HEK293 (cell line): ENCODE results near the gene RRP9.
"Not testable (repeated sequence)": the region's sequence is repeated elsewhere in the genome, so short reads cannot be mapped to it uniquely, and the experiment has no call there.

Experiments used
- CTCF ChIA-PET: fragments of 350-600 bp; formaldehyde crosslinking; extraction: SDS; loops from one replicate; lab custom pipeline; 2021; ENCODE audit warnings: antibody characterized with exemption; lab: Yijun Ruan, JAX
- POLR2A ChIA-PET: fragments of 300-600 bp; formaldehyde crosslinking; extraction: SDS; loops from one replicate; lab custom pipeline; 2020; ENCODE audit warnings: antibody characterized with exemption, inconsistent platforms; lab: Yijun Ruan, JAX
- H3K27ac ChIP-seq: fragments of 200-500 bp; sonication (Bioruptor generic); 2 replicates; pipeline ENCODE4 v1.5.1; 2014; ENCODE audit warnings: low read depth, low read length, control low read depth, inconsistent platforms; ENCODE audit errors: extremely low read depth
- H3K36me3 ChIP-seq, 2 experiments: fragments of 200-500 bp in 1 of 2; sonication (Bioruptor generic) in 1 of 2; 1 replicate in 1 of 2; 2 replicates in 1 of 2; pipeline ENCODE4 v1.5.1; 2014 to 2017; ENCODE audit warnings: inconsistent platforms in 2 of 2, low read length in 2 of 2; ENCODE audit not compliant: control insufficient read depth in 2 of 2, insufficient read depth in 1 of 2
- H3K4me1 ChIP-seq: fragments of 200-500 bp; sonication (Bioruptor generic); 2 replicates; pipeline ENCODE4 v1.5.1; 2014; ENCODE audit warnings: mild to moderate bottlenecking, low read length, inconsistent platforms; ENCODE audit not compliant: control insufficient read depth, insufficient read depth
- H3K4me3 ChIP-seq: 2 replicates; pipeline ENCODE4 v1.5.1; 2011; ENCODE audit warnings: low read depth, mild to moderate bottlenecking, control low read depth, low read length, moderate library complexity
- H3K9me3 ChIP-seq: fragments of 200-500 bp; sonication (Bioruptor generic); 2 replicates; pipeline ENCODE4 v1.5.1; 2014; ENCODE audit warnings: low read depth, low read length, inconsistent platforms; ENCODE audit not compliant: control insufficient read depth, insufficient read depth
- EGR2 ChIP-seq: fragments of 450-650 bp; formaldehyde crosslinking; IDR thresholded peaks from 2 replicates; pipeline ENCODE4 v1.5.1; 2016; ENCODE audit warnings: low read depth, missing biosample characterization, missing genetic modification characterization
- KLF1 ChIP-seq: fragments of 450-650 bp; formaldehyde crosslinking; IDR thresholded peaks from 2 replicates; pipeline ENCODE4 v1.5.1; 2016; ENCODE audit warnings: missing biosample characterization, missing genetic modification characterization
- KLF10 ChIP-seq: fragments of 450-650 bp; IDR thresholded peaks from 2 replicates; pipeline ENCODE4 v1.5.1; 2018; ENCODE audit warnings: missing biosample characterization, mild to moderate bottlenecking, missing genetic modification characterization
- SP2 ChIP-seq: fragments of 450-650 bp; formaldehyde crosslinking; IDR thresholded peaks from 2 replicates; pipeline ENCODE4 v1.5.1; 2016; ENCODE audit warnings: missing biosample characterization, missing genetic modification characterization
- TRIM28 ChIP-seq: IDR thresholded peaks from 2 replicates; pipeline ENCODE4 v1.6.1; 2011; ENCODE audit warnings: low read length, control low read depth, borderline replicate concordance
- YY1 ChIP-seq: fragments of 450-650 bp; formaldehyde crosslinking; IDR thresholded peaks from 2 replicates; pipeline ENCODE4 v1.5.1; 2018; ENCODE audit warnings: missing biosample characterization, missing genetic modification characterization
- ZBTB20 ChIP-seq: fragments of 450-650 bp; formaldehyde crosslinking; IDR thresholded peaks from 2 replicates; pipeline ENCODE4 v1.5.1; 2016; ENCODE audit warnings: missing biosample characterization, missing genetic modification characterization
- ZFHX2 ChIP-seq: fragments of 450-650 bp; formaldehyde crosslinking; conservative IDR thresholded peaks from 2 replicates; pipeline ENCODE4 v1.5.1; 2016; ENCODE audit warnings: missing biosample characterization, missing genetic modification characterization
- ZFP37 ChIP-seq: fragments of 450-650 bp; formaldehyde crosslinking; IDR thresholded peaks from 2 replicates; pipeline ENCODE4 v1.5.1; 2016; ENCODE audit warnings: missing biosample characterization, missing genetic modification characterization
- ZNF146 ChIP-seq: fragments of 450-650 bp; formaldehyde crosslinking; IDR thresholded peaks from 2 replicates; pipeline ENCODE4 v1.5.1; 2016; ENCODE audit warnings: missing biosample characterization, missing genetic modification characterization
- ZNF223 ChIP-seq: fragments of 450-650 bp; formaldehyde crosslinking; IDR thresholded peaks from 2 replicates; pipeline ENCODE4 v1.5.1; 2016; ENCODE audit warnings: missing biosample characterization, missing genetic modification characterization
- ZNF324 ChIP-seq: fragments of 450-650 bp; formaldehyde crosslinking; IDR thresholded peaks from 2 replicates; pipeline ENCODE4 v1.5.1; 2016; ENCODE audit warnings: missing biosample characterization, missing genetic modification characterization
- ZNF544 ChIP-seq: fragments of 450-650 bp; formaldehyde crosslinking; IDR thresholded peaks from 2 replicates; pipeline ENCODE4 v1.5.0; 2017; ENCODE audit warnings: missing biosample characterization, missing genetic modification characterization
- ZNF624 ChIP-seq: fragments of 450-650 bp; formaldehyde crosslinking; IDR thresholded peaks from 2 replicates; pipeline ENCODE4 v1.5.1; 2017; ENCODE audit warnings: missing biosample characterization, missing genetic modification characterization
- ZNF629 ChIP-seq: fragments of 450-650 bp; formaldehyde crosslinking; IDR thresholded peaks from 2 replicates; pipeline ENCODE4 v1.5.1; 2017; ENCODE audit warnings: missing biosample characterization, missing genetic modification characterization
- ZNF701 ChIP-seq: fragments of 450-650 bp; formaldehyde crosslinking; IDR thresholded peaks from 2 replicates; pipeline ENCODE4 v1.5.1; 2016; ENCODE audit warnings: missing biosample characterization, missing genetic modification characterization
- TF ChIP-seq, protein P1 (sequence below): fragments of 450-650 bp; formaldehyde crosslinking; IDR thresholded peaks from 2 replicates; pipeline ENCODE4 v1.5.1; 2017; ENCODE audit warnings: missing biosample characterization, missing genetic modification characterization
- TF ChIP-seq, protein P2 (sequence below): fragments of 450-650 bp; formaldehyde crosslinking; IDR thresholded peaks from 2 replicates; pipeline ENCODE4 v1.5.0; 2017; ENCODE audit warnings: missing biosample characterization, missing genetic modification characterization, borderline replicate concordance

RRP9 gene

DNA sequence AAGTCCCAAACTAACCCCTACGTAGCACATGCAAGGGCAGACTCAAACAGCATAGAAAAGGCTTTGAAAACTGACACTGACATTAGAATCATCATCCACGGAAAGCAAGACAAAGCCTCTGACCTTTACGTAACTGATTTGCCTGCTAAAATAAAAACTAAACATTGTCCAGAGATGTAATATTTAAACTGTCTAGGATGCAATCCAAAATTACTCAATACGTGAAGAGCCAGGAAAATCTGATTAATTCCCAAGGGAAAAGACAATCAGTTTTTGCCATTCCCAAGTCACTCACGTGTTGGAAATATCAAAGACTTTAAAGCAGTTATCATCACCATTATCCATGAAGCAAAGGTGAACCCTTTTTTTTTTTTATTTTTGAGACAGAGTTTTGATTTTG lies 25.3 kb downstream of the RRP9 start:
- H3K4me1 ChIP-seq: no peaks in the 10 kb centered on the region
- TF ChIP-seq ZNF324: no peak
- TF ChIP-seq TRIM28: no peak
- no peak for TF ChIP-seq ZNF701 (tag by site-specific recombination)
- TF ChIP-seq ZNF146: no peak
- no peak for TF ChIP-seq ZBTB20 (tag by site-specific recombination)
- TF ChIP-seq ZFP37 (tag by site-specific recombination): no peak
- no peak for TF ChIP-seq YY1 (tag by site-specific recombination)
- TF ChIP-seq ZNF223 (tag by site-specific recombination): no peak
- CTCF ChIA-PET: no interaction called here
- H3K27ac ChIP-seq: no peak overlapping the region
- H3K4me3 ChIP-seq: no peak overlapping the region
- no peaks in the 10 kb centered on the region for H3K36me3 ChIP-seq
- no peaks in the 10 kb centered on the region for H3K9me3 ChIP-seq
- POLR2A ChIA-PET: no interaction called here

DNA sequence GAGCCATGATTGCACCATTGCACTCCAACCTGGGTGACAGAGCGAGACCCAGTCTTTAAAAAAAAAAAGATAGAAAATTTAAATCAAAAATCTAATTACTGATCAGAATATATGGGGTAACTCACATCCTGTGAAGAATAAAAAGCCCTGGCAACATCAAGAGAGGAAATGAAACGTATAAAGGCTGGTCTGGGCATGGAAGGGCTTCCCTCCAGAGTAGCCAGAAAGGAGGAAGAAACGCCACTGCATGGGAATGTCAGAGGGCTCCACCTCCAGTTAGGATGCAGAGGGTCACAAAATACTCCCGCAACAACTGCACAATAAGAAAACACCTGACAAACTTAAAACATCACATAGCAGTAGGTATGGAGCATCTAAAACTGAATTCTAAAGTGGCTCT lies 33.7 kb downstream of the RRP9 start:
- Histone ChIP-seq H3K9me3 (no peaks in the 10 kb centered on the region), H3K36me3 (no peaks in the 10 kb centered on the region), H3K27ac (no peak overlapping the region), H3K4me1 (no peaks in the 10 kb centered on the region), H3K4me3 (no peak overlapping the region)
- POLR2A ChIA-PET: no interaction called here
- TF ChIP-seq KLF10 (tag by site-specific recombination): no peak
- TF ChIP-seq ZNF223 (tag by site-specific recombination): no peak
- TF ChIP-seq, protein P1, sequence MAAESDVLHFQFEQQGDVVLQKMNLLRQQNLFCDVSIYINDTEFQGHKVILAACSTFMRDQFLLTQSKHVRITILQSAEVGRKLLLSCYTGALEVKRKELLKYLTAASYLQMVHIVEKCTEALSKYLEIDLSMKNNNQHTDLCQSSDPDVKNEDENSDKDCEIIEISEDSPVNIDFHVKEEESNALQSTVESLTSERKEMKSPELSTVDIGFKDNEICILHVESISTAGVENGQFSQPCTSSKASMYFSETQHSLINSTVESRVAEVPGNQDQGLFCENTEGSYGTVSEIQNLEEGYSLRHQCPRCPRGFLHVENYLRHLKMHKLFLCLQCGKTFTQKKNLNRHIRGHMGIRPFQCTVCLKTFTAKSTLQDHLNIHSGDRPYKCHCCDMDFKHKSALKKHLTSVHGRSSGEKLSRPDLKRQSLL (tag by site-specific recombination): no peak
- TF ChIP-seq ZNF544 (tag by site-specific recombination): no peak
- TF ChIP-seq, protein P2, sequence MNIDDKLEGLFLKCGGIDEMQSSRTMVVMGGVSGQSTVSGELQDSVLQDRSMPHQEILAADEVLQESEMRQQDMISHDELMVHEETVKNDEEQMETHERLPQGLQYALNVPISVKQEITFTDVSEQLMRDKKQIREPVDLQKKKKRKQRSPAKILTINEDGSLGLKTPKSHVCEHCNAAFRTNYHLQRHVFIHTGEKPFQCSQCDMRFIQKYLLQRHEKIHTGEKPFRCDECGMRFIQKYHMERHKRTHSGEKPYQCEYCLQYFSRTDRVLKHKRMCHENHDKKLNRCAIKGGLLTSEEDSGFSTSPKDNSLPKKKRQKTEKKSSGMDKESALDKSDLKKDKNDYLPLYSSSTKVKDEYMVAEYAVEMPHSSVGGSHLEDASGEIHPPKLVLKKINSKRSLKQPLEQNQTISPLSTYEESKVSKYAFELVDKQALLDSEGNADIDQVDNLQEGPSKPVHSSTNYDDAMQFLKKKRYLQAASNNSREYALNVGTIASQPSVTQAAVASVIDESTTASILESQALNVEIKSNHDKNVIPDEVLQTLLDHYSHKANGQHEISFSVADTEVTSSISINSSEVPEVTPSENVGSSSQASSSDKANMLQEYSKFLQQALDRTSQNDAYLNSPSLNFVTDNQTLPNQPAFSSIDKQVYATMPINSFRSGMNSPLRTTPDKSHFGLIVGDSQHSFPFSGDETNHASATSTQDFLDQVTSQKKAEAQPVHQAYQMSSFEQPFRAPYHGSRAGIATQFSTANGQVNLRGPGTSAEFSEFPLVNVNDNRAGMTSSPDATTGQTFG: no peak
- CTCF ChIA-PET: no interaction called here

DNA sequence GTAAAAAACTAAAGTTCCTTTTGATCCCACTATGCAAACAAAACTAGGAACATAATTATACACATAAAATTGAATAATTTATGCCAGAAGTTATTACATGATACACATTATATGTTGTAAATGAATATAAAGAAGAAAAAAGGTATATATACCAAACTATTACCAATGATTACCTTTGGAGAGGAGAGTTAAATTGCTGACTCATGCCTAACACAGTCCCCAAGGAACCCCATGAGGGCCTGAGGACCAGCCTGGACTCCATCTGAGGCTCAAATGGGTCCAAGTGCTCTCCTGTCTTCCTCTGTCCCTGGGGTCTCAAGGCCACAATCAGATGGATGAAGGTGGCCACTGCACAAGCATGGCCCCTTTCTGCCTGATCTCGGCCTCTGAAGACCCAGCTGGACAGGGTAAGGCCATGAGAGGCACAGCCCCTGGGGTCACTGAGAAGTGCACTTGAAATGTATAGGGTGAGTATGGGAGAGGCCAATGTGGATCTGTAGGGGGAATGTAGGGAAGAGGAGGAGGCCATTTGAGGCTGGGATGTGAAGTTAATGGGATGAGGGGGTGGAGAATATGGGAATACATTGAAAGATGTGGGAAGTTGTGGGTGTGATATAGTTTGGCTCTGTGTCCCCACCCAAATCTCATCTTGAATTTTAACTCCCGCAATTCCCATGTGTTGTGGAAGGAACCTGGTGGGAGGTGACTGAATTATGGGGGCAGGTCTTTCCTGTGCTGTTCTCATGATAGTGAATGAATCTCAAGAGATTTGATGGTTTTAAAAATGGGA lies 37.5 kb downstream of the RRP9 start:
- POLR2A ChIA-PET: no interaction called here
- CTCF ChIA-PET: no interaction called here
- TF ChIP-seq ZFHX2 (tag by site-specific recombination): peak; percentile 57
- 0 out of 2 replicates have a peak, but pooled peaks have one; percentile 51 for TF ChIP-seq EGR2 (tag by site-specific recombination)
- TF ChIP-seq ZNF624: no peak
- TF ChIP-seq, all 188 proteins: peak for 2
- H3K9me3 ChIP-seq: no peaks in the 10 kb centered on the region
- no peaks in the 10 kb centered on the region for H3K36me3 ChIP-seq
- H3K27ac ChIP-seq: no peak overlapping the region
- H3K4me1 ChIP-seq: no peaks in the 10 kb centered on the region
- no peak overlapping the region for H3K4me3 ChIP-seq

DNA sequence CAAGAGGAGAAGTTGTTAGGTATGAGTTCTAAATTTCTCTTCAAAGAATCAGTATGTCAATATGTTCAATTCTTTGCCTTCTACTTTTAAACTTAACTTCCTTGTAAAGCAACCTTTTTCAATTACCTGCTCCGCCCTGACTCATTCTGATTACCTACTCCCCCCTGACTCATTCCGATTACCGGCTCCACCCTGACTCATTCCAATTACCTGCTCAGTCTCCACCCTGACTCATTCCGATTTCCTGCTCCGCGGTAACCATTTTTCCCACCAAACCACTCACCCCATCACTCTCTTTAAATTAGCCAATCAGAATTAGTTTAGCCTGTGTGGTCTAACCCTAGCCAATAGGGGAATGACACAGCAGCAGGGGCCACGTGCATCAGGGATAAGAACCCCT lies 39.3 kb downstream of the RRP9 start:
- H3K27ac ChIP-seq, H3K9me3 ChIP-seq, H3K4me3 ChIP-seq, POLR2A ChIA-PET, H3K36me3 ChIP-seq, CTCF ChIA-PET, H3K4me1 ChIP-seq: not testable (repeated sequence)
- TF ChIP-seq ZNF629 (tag by site-specific recombination) (0 out of 2 replicates have a peak, but pooled peaks have one; percentile 28), ZBTB20 (tag by site-specific recombination) (0 out of 2 replicates have a peak, but pooled peaks have one; percentile 30), SP2 (0 out of 2 replicates have a peak, but pooled peaks have one; percentile 9), KLF1 (peak; percentile 50; the same call in 1 of the 2 replicates)

DNA sequence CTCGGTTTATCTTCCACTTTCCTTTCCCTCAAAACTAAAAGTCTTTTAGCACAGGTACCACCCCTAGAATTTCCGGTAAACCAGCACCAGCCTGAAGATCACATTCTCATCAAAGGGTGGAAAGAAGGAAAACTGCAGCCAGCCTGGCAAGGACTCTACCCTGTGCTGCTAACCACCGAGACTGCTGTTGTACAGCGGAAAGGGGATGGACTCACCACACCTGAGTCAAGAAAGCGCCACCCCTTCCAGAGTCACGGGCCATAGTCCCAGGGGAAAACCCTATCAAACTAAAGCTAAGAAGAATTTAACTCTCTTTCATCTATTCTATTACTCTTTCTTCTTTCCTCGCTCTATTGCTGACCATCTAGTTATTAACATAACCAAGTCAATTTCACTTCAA lies 41.7 kb downstream of the RRP9 start:
- CTCF ChIA-PET, H3K4me1 ChIP-seq, H3K4me3 ChIP-seq, H3K9me3 ChIP-seq, POLR2A ChIA-PET, H3K36me3 ChIP-seq, H3K27ac ChIP-seq: not testable (repeated sequence)
